HuH-7.5 (cell line): ENCODE results near the gene NEK6.

Experiments used
- DNase-seq: peaks from one replicate; pipeline ENCODE4 v3.0.0; 2011; ENCODE audit warnings: low spot score

Gene NEK6

GRCh38 chr9:124399968-124400940 is 142.5 kb downstream of the NEK6 start:
- no peak for DNase-seq
